HG02884 (cell line): ENCODE data around the gene ZDHHC14.

Experiments used
- ATAC-seq: cut with Tn5 transposase; IDR thresholded peaks from one replicate; pipeline ENCODE4 v1.9.1; 2021; ENCODE audit warnings: mild to moderate bottlenecking, moderate library complexity; ENCODE audit not compliant: unreplicated experiment

ZDHHC14 gene

GRCh38 chr6:157631838-157632614, 251.0 kb downstream of the ZDHHC14 start:
- ATAC-seq, result no peak

- no peak for ATAC-seq
Observed at GRCh38 chr6:157632821-157633220, 251.8 kb downstream of the ZDHHC14 start.

GRCh38 chr6:157634546-157634945, 253.6 kb downstream of the ZDHHC14 start:
- ATAC-seq, result no peak

GRCh38 chr6:157635388-157636244, 254.6 kb downstream of the ZDHHC14 start:
- ATAC-seq, result no peak

GRCh38 chr6:157637516-157637915, 256.5 kb downstream of the ZDHHC14 start:
- ATAC-seq, result no peak

GRCh38 chr6:157637941-157638662, 257.1 kb downstream of the ZDHHC14 start:
- no peak for ATAC-seq

- no peak for ATAC-seq
Observed at GRCh38 chr6:157638779-157639178, 257.8 kb downstream of the ZDHHC14 start.

- no peak for ATAC-seq
Observed at GRCh38 chr6:157640746-157641451, 259.9 kb downstream of the ZDHHC14 start.

GRCh38 chr6:157641837-157642236, 260.8 kb downstream of the ZDHHC14 start:
- no peak for ATAC-seq

- no peak for ATAC-seq
Observed at GRCh38 chr6:157642736-157643135, 261.7 kb downstream of the ZDHHC14 start.

GRCh38 chr6:157644043-157644810, 263.2 kb downstream of the ZDHHC14 start:
- ATAC-seq, result no peak

- ATAC-seq, result no peak
Observed at GRCh38 chr6:157645201-157645795, 264.3 kb downstream of the ZDHHC14 start.

- no peak for ATAC-seq
Observed at GRCh38 chr6:157646012-157646411, 265.0 kb downstream of the ZDHHC14 start.

- no peak for ATAC-seq
Observed at GRCh38 chr6:157647261-157647915, 266.4 kb downstream of the ZDHHC14 start.

GRCh38 chr6:157648561-157648960, 267.6 kb downstream of the ZDHHC14 start:
- no peak for ATAC-seq

GRCh38 chr6:157649311-157650260, 268.6 kb downstream of the ZDHHC14 start:
- no peak for ATAC-seq

- ATAC-seq, result no peak
Observed at GRCh38 chr6:157650261-157650640, 269.3 kb downstream of the ZDHHC14 start.

GRCh38 chr6:157650801-157651200, 269.8 kb downstream of the ZDHHC14 start:
- ATAC-seq, result no peak
